ENCODE measurements around the gene ITGA2B. TPM values are rescaled to one million over a fixed set of nuclear protein-coding genes. Genes with fewer than 3 reads are reported as not detected.

ITGA2B gene
- total and polyA plus RNA-seq, 2 of the 13 experiments (the other 11 are each of a cell fraction or from before 2014, with no cell fraction given): 0.38 to 1.1 TPM

DNA sequence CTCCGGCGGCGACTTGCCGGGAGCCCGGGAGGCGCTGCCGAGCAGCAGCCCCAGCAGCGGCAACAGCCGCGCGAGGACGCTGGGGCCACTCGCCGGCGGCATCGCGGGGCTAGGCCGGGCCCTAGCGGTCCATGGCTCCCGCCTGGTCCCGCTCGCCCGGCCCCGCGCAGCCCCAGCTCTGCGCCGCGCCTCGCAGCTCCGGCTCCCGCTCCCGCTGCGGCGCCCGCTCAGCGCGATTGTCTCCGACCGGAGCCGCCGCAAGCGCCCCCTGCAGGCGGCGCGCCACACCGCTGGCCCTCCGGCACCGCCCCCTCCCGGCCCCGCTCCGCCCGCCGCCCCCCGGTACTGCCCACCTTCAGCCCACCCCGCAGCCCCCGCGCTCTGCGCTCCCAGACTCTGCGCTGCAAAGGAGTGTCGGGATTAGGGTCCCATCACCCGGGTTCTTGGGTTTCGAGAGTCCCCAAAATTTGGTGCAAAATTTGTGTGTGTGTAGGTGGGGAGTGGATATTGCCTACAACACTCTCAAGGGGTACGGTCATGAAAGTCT lies 25.8 kb downstream of the ITGA2B start, which contains the start of gene FAM171A2 (continued):
- TF ChIP-seq ZNF670 (CRISPR knock-in tag; IDR thresholded peaks at IDR 0.05; ENCODE audit: borderline replicate concordance) (no peak), POGZ (CRISPR knock-in tag; IDR thresholded peaks at IDR 0.05) (no peak), PAWR (CRISPR knock-in tag; IDR thresholded peaks at IDR 0.05; ENCODE audit: borderline replicate concordance) (no peak), FOXP1 (IDR thresholded peaks at IDR 0.05) (no peak), FOXP1 (CRISPR knock-in tag; IDR thresholded peaks at IDR 0.05) (no peak), ZZZ3 (CRISPR knock-in tag; IDR thresholded peaks at IDR 0.05; ENCODE audit: borderline replicate concordance) (no peak), RFX1 (IDR thresholded peaks at IDR 0.05) (no peak), HES4 (CRISPR knock-in tag; IDR thresholded peaks at IDR 0.05; ENCODE audit: borderline replicate concordance) (peak; percentile 82; the same call in 1 of the 2 replicates), SETDB1 (CRISPR knock-in tag; IDR thresholded peaks at IDR 0.05; ENCODE audit: borderline replicate concordance) (no peak), ZNF768 (CRISPR knock-in tag; IDR thresholded peaks at IDR 0.05) (peak; percentile 37; the same call in 1 of the 2 replicates), SMAD9 (CRISPR knock-in tag; IDR thresholded peaks at IDR 0.05) (no peak), CHD4 (IDR thresholded peaks at IDR 0.05; ENCODE audit: borderline replicate concordance, low read length) (no peak), NCOA5 (CRISPR knock-in tag; IDR thresholded peaks at IDR 0.05) (no peak), ZNF883 (CRISPR knock-in tag; IDR thresholded peaks at IDR 0.05; ENCODE audit: not compliant biosample characterization) (no peak), KAT7 (CRISPR knock-in tag; IDR thresholded peaks at IDR 0.05; ENCODE audit: borderline replicate concordance) (no peak), ZSCAN30 (CRISPR knock-in tag; IDR thresholded peaks at IDR 0.05) (no peak)
- TF ChIP-seq, protein P1, sequence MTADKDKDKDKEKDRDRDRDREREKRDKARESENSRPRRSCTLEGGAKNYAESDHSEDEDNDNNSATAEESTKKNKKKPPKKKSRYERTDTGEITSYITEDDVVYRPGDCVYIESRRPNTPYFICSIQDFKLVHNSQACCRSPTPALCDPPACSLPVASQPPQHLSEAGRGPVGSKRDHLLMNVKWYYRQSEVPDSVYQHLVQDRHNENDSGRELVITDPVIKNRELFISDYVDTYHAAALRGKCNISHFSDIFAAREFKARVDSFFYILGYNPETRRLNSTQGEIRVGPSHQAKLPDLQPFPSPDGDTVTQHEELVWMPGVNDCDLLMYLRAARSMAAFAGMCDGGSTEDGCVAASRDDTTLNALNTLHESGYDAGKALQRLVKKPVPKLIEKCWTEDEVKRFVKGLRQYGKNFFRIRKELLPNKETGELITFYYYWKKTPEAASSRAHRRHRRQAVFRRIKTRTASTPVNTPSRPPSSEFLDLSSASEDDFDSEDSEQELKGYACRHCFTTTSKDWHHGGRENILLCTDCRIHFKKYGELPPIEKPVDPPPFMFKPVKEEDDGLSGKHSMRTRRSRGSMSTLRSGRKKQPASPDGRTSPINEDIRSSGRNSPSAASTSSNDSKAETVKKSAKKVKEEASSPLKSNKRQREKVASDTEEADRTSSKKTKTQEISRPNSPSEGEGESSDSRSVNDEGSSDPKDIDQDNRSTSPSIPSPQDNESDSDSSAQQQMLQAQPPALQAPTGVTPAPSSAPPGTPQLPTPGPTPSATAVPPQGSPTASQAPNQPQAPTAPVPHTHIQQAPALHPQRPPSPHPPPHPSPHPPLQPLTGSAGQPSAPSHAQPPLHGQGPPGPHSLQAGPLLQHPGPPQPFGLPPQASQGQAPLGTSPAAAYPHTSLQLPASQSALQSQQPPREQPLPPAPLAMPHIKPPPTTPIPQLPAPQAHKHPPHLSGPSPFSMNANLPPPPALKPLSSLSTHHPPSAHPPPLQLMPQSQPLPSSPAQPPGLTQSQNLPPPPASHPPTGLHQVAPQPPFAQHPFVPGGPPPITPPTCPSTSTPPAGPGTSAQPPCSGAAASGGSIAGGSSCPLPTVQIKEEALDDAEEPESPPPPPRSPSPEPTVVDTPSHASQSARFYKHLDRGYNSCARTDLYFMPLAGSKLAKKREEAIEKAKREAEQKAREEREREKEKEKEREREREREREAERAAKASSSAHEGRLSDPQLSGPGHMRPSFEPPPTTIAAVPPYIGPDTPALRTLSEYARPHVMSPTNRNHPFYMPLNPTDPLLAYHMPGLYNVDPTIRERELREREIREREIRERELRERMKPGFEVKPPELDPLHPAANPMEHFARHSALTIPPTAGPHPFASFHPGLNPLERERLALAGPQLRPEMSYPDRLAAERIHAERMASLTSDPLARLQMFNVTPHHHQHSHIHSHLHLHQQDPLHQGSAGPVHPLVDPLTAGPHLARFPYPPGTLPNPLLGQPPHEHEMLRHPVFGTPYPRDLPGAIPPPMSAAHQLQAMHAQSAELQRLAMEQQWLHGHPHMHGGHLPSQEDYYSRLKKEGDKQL (CRISPR knock-in tag; IDR thresholded peaks at IDR 0.05; ENCODE audit: low read depth): no peak
- TF ChIP-seq, protein P2, sequence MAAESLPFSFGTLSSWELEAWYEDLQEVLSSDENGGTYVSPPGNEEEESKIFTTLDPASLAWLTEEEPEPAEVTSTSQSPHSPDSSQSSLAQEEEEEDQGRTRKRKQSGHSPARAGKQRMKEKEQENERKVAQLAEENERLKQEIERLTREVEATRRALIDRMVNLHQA (CRISPR knock-in tag; IDR thresholded peaks at IDR 0.05): no peak
- TF ChIP-seq, protein P3, sequence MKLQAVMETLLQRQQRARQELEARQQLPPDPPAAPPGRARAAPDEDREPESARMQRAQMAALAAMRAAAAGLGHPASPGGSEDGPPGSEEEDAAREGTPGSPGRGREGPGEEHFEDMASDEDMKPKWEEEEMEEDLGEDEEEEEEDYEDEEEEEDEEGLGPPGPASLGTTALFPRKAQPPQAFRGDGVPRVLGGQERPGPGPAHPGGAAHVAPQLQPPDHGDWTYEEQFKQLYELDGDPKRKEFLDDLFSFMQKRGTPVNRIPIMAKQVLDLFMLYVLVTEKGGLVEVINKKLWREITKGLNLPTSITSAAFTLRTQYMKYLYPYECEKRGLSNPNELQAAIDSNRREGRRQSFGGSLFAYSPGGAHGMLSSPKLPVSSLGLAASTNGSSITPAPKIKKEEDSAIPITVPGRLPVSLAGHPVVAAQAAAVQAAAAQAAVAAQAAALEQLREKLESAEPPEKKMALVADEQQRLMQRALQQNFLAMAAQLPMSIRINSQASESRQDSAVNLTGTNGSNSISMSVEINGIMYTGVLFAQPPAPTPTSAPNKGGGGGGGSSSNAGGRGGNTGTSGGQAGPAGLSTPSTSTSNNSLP (IDR thresholded peaks at IDR 0.05; ENCODE audit: low read depth, low read length): no peak
